ENCODE results near the gene NEIL3.
A peak's percentile ranks its signal among the peaks of the same experiment; 100 is the strongest.

The NEIL3 gene, protein sequence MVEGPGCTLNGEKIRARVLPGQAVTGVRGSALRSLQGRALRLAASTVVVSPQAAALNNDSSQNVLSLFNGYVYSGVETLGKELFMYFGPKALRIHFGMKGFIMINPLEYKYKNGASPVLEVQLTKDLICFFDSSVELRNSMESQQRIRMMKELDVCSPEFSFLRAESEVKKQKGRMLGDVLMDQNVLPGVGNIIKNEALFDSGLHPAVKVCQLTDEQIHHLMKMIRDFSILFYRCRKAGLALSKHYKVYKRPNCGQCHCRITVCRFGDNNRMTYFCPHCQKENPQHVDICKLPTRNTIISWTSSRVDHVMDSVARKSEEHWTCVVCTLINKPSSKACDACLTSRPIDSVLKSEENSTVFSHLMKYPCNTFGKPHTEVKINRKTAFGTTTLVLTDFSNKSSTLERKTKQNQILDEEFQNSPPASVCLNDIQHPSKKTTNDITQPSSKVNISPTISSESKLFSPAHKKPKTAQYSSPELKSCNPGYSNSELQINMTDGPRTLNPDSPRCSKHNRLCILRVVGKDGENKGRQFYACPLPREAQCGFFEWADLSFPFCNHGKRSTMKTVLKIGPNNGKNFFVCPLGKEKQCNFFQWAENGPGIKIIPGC

DNA sequence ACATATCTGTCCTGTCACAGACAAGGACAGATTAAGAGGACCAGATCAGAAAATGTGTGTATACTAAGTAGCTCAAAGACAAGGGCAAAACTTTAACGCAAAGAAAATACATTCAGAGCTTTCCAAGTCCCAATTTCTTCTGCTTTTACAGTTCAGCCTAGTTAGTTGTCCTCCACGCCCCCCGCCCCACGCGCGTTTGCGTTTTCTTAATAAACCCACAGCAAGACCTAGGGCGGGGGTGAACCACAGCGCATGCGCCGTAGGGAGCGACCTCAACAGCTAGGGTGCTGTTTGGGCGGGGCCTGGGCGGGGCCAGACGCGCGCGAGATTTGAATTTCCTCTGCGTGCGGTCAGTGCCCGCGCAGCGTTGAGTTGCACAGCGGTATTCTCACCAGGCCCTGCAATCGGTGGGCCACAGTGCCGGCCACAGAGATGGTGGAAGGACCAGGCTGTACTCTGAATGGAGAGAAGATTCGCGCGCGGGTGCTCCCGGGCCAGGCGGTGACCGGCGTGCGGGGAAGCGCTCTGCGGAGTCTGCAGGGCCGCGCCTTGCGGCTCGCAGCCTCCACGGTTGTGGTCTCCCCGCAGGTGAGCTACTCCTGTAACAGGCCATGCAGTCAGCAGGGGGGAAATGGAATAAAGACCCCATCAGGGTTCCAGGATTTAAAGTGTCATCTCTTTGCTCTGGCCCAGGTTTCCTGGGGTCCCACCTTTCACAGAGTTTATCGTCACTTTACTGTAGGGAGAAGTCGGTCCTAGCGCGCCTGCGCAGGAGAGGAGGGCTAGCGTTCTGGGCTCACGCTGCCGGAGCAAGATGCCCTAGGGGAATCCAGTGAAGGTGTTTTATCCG, at the start of gene NEIL3:
Gene NEIL3 (plus strand): TSS at position 353 of the 850 bp plus-strand sequence. CDS start 80 bp downstream, at position 433.
- DNase-seq (ENCODE audit: low read depth) = peak; percentile 93

DNA sequence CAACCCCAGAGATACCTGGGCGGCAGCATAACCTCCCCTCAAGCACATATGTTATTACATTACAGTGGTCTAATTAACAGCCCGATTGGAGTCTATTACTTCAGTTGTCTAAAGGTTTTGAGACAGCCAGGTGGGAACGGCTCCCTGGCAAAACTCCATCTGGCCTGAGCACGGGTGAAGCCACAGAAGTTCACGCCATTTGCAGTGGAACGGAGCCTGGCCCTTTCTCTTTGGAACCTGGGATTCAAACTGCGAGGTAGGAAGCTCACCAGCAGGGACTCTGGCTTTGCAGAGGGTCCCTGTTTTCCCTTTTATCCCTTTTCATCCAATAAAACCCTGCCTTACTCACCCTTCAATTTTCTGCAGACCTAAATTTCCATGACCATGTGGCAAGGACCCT, 45.9 kb upstream of the NEIL3 start:
- no peak for DNase-seq (ENCODE audit: low read depth)

- no peak for DNase-seq (ENCODE audit: low read depth)
These were observed 44.8 kb upstream of the NEIL3 start for GRCh38 chr4:177264788-177265422.

- no peak for DNase-seq (ENCODE audit: low read depth)
These were observed 43.9 kb upstream of the NEIL3 start for GRCh38 chr4:177265729-177266128.

DNA sequence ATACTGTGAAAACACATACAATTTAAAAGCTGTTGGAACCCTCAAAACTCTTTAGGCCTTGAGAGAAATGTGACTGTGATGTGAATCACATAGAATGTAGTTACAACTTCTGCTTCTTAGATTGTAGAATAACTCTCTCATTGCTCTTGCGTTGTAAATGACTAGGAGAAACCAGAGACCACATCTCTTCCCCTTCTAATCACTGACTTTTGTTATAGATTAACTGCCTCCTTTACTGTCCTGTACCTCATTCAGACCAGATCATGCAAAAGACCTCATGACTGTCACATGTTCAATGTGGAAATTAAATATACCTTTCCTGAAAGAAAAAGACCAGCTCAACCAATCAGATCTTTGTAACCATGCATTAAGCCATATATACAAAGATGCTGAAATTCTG, 43.2 kb upstream of the NEIL3 start:
- DNase-seq (ENCODE audit: low read depth) = no peak

- DNase-seq (ENCODE audit: low read depth) = no peak
These were observed 41.8 kb upstream of the NEIL3 start for GRCh38 chr4:177267911-177268310.

DNA sequence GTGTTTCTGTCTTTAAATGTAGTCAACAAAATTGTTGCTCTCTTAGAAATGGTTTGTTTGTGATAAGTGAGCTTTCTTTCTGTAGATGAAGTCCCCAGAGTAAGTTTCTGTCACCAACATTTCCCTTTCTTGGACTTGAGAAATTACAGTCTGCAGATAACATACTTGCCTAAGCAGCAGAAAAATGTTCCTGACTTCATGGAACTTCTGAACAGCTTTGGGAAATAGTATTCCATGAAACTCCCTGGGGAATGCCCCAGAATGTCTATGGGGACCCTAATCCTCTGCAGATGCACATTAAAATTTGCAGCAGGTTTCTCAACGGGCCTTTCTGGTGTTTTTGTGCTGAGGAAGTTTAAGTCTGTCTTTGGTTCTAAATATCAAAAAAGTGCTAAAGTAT, 38.6 kb upstream of the NEIL3 start:
- DNase-seq (ENCODE audit: low read depth) = no peak

- no peak for DNase-seq (ENCODE audit: low read depth)
These were observed 37.5 kb upstream of the NEIL3 start for GRCh38 chr4:177271915-177272766.

DNA sequence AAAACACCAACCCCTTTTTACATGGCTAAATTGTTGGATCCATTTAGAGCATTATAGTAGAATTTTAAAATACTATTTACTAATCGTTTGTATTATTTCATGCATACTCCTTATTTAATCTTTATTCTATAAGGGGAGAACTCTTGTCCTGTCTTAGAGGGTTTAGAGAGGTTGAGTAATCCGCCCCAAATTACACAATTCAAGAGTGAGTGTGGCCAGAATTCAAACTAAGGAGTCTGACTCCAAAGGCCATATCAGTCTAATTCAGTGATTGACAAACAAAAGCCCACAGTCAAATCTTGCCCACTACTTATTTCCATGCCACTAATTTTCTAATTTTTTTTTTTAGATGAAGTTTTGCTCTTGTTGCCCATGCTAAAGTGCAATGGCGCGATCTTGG, 33.7 kb upstream of the NEIL3 start:
- no peak for DNase-seq (ENCODE audit: low read depth)

GRCh38 chr4:177281351-177281909, 28.2 kb upstream of the NEIL3 start:
- no peak for DNase-seq (ENCODE audit: low read depth)

DNA sequence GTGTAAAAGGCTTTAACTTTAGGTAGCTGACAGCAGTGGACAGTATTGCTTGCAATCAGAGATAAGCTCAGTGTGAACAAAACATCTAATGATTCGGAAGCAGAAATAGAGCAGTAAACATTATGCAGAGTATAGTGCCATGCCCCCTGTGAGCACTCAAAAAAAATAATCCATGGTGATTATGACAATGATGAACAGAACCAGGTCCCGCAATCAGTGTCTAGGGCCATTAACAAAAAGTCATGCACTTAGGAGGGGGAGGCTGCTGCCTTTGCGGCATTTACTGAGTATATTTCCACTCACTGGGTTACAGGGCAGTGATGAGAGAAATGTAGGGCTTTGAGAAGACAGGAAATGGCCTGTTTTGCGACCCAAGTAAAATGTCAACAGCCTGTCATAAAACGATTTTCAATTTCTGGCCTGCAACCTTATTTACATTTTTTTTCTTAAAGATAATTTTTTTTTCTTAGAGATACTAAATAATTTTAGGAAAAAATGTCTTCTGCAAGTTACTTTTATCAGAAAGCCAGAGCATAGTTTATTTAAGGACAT, 27.3 kb upstream of the NEIL3 start:
- DNase-seq (ENCODE audit: low read depth) = no peak

GRCh38 chr4:177283167-177283566, 26.5 kb upstream of the NEIL3 start:
- DNase-seq (ENCODE audit: low read depth) = no peak

DNA sequence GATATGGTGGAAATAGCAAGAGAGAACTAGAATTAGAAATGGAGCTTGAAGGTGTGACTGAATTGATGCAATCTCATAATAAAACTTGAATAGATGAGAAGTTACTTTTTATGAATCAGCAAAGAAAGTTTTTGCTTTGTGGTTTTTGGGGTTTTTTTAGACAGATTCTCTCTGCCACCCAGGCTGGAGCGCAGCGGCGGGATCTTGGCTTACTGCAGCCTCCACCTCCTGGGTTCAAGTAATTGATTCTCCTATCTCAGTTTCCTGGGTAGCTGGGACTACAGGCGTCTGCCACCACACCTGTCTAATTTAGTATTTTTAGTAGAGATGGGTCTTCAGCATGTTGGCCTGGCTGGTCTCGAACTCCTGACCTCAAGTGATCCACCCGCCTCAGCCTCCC, 23.7 kb upstream of the NEIL3 start:
- DNase-seq (ENCODE audit: low read depth) = no peak

DNA sequence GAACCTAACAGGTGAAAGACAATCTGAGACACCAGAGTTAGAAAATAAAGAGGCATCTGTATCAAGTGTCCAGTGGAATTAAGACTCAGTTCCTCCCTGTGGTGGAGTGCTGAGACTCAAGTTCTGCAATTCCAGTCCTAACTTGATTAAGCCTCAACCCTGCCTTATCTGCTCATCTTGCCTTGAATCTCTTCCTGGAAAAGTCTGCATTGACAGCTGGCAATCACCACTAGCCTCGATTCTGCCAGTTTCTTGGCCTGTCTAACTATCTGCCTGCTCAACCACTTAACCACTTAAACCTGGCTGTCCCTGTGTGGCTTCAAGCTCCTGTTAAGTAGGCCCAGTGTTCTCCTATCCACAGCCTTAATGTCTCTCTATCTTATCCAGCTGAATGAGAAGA, 22.4 kb upstream of the NEIL3 start:
- no peak for DNase-seq (ENCODE audit: low read depth)

- DNase-seq (ENCODE audit: low read depth) = no peak
These were observed 21.3 kb upstream of the NEIL3 start for GRCh38 chr4:177288335-177288734.

GRCh38 chr4:177290780-177291179, 18.9 kb upstream of the NEIL3 start:
- DNase-seq (ENCODE audit: low read depth) = no peak

DNA sequence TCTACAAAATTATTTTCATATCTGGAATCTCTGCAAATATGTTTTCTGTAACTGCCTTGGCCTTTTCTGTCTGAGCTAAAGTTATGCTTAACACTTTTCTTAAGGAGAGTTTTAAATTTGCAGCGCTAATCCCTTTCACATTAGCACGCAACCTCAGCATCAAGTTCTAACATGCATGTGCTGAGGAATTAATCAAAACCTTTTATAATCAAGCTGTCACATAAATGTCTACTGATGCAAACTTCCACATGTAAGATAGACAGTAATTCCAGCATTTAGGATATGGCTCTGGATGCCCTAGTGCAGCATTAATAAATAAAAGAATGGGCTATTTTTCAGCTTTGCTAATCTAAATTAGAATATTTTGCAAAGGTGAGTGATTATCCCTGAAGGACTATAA, 17.5 kb upstream of the NEIL3 start:
- DNase-seq (ENCODE audit: low read depth) = no peak

- DNase-seq (ENCODE audit: low read depth) = no peak
These were observed 16.3 kb upstream of the NEIL3 start for GRCh38 chr4:177293208-177294033.

DNA sequence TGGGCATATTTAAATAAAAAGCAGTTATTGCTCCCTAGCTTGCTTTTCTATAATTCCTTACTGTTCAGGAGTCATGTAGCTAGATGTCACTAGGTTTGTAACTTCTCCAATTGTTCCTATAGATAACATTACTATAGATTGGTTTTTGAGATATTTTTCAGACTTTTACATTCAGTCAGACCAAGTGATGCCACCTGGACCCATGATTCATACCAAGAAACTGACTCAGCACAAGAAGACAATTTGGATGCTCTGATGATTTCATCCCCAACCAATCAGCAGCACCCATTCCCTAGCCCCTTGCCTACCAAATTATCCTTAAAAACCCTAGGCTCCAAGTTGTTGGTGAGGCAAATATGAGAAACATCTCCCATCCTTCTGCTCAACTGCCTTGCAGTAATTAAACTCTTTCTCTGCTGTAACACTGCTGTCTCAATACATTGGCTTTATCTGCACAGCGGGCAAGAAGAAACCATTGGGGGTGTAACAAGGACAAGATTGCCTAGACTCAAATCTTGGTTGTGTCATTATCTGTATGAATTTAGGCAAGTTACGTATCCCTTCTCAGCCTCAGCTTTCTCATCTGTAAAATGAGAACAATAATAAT, 11.8 kb upstream of the NEIL3 start:
- no peak for DNase-seq (ENCODE audit: low read depth)

All from activated T-cell treated with anti-CD3 and anti-CD28 coated beads for 48 hours (primary cell).